Liver (tissue), 9 donors: ENCODE results near the gene RELL1. TPM values are rescaled to one million over a fixed set of nuclear protein-coding genes. Genes with fewer than 3 reads are reported as not detected.

Experiments used
- DNase-seq: peaks from one replicate; pipeline ENCODE4 v3.0.0-alpha.2; 2017; ENCODE audit warnings: low spot score
- H3K27ac ChIP-seq, 2 donors: one replicate each; pipeline ENCODE4 v1.7.0; 2013; ENCODE audit warnings: inconsistent platforms in 2 of 2, low read length in 2 of 2, control low read depth in 1 of 2, low read depth in 1 of 2, mild to moderate bottlenecking in 1 of 2
- H3K27me3 ChIP-seq, 4 donors: one replicate each; pipeline versions ENCODE4 v1.6.1 to v1.7.0; 2013; ENCODE audit warnings: low read length in 3 of 4, inconsistent platforms in 1 of 4, mild to moderate bottlenecking in 1 of 4, moderate library complexity in 1 of 4; ENCODE audit not compliant: control insufficient read depth in 4 of 4, insufficient read depth in 4 of 4
- H3K36me3 ChIP-seq, 4 donors: one replicate each; pipeline versions ENCODE4 v1.6.1 to v1.7.0; 2013; ENCODE audit warnings: low read length in 3 of 4, mild to moderate bottlenecking in 3 of 4, low read depth in 1 of 4, moderate library complexity in 1 of 4; ENCODE audit not compliant: control insufficient read depth in 4 of 4, insufficient read depth in 3 of 4
- H3K4me1 ChIP-seq, 4 donors: one replicate each; pipeline versions ENCODE4 v1.6.1 to v1.7.0; 2013; ENCODE audit warnings: low read length in 3 of 4, mild to moderate bottlenecking in 3 of 4, moderate library complexity in 1 of 4; ENCODE audit not compliant: control insufficient read depth in 4 of 4, insufficient read depth in 4 of 4
- H3K4me3 ChIP-seq, 3 donors: one replicate each; pipeline versions ENCODE4 v1.6.1 to v1.7.0; 2013; ENCODE audit warnings: low read length in 3 of 3, control low read depth in 1 of 3, low read depth in 1 of 3, mild to moderate bottlenecking in 1 of 3
- H3K9ac ChIP-seq, 2 donors: one replicate each; pipeline ENCODE4 v1.7.0; 2013; ENCODE audit warnings: low read length in 2 of 2, mild to moderate bottlenecking in 2 of 2, moderate library complexity in 2 of 2, control low read depth in 1 of 2, low read depth in 1 of 2
- H3K9me3 ChIP-seq, 4 donors: one replicate each; pipeline versions ENCODE4 v1.6.1 to v1.7.0; 2013; ENCODE audit warnings: low read length in 3 of 4; ENCODE audit not compliant: control insufficient read depth in 4 of 4
- ATF3 ChIP-seq: IDR thresholded peaks from 2 replicates; pipeline ENCODE4 v1.6.1; 2016; ENCODE audit warnings: antibody characterized with exemption
- CTCF ChIP-seq: fragments of 150-350 bp; IDR thresholded peaks from 2 replicates; pipeline ENCODE4 v1.5.1; 2017; ENCODE audit warnings: improper control_type of control experiment, low read depth, low read length; ENCODE audit not compliant: missing input control
- EGR1 ChIP-seq, 2 donors: IDR thresholded peaks; 2 replicates each; pipeline ENCODE4 v1.6.1; 2016 to 2018; ENCODE audit warnings: antibody characterized with exemption in 2 of 2, low read depth in 2 of 2
- FOXA1 ChIP-seq: IDR thresholded peaks from 2 replicates; pipeline ENCODE4 v1.6.1; 2016; ENCODE audit warnings: antibody characterized with exemption
- FOXA2 ChIP-seq: IDR thresholded peaks from 2 replicates; pipeline ENCODE4 v1.6.1; 2016; ENCODE audit warnings: antibody characterized with exemption
- GABPA ChIP-seq, 2 donors: IDR thresholded peaks in 1 of 2; conservative IDR thresholded peaks in 1 of 2; 2 replicates each; pipeline ENCODE4 v1.6.1; 2016; ENCODE audit warnings: antibody characterized with exemption in 2 of 2, mild to moderate bottlenecking in 1 of 2, moderate library complexity in 1 of 2
- HNF4A ChIP-seq, 2 donors: conservative IDR thresholded peaks; 2 replicates each; pipeline ENCODE4 v1.6.1; 2016; ENCODE audit warnings: antibody characterized with exemption in 2 of 2, mild to moderate bottlenecking in 2 of 2
- HNF4G ChIP-seq: IDR thresholded peaks from 2 replicates; pipeline ENCODE4 v1.6.1; 2016; ENCODE audit warnings: antibody characterized with exemption
- JUND ChIP-seq, 2 donors: IDR thresholded peaks; 2 replicates each; pipeline ENCODE4 v1.6.1; 2016; ENCODE audit warnings: antibody characterized with exemption in 2 of 2
- MAX ChIP-seq: IDR thresholded peaks from 2 replicates; pipeline ENCODE4 v1.6.1; 2016; ENCODE audit warnings: antibody characterized with exemption
- NR2F2 ChIP-seq: IDR thresholded peaks from 2 replicates; pipeline ENCODE4 v1.6.1; 2016; ENCODE audit warnings: antibody characterized with exemption
- RAD21 ChIP-seq, 2 donors: IDR thresholded peaks; 2 replicates each; pipeline ENCODE4 v1.6.1; 2016; ENCODE audit warnings: antibody characterized with exemption in 2 of 2, mild to moderate bottlenecking in 2 of 2
- REST ChIP-seq: IDR thresholded peaks from 2 replicates; pipeline ENCODE4 v1.6.1; 2016; ENCODE audit warnings: antibody characterized with exemption, mild to moderate bottlenecking
- RXRA ChIP-seq, 2 donors: IDR thresholded peaks; 2 replicates each; pipeline ENCODE4 v1.6.1; 2017 to 2018; ENCODE audit warnings: antibody characterized with exemption in 2 of 2, mild to moderate bottlenecking in 1 of 2
- SP1 ChIP-seq: IDR thresholded peaks from 2 replicates; pipeline ENCODE4 v1.6.1; 2018; ENCODE audit warnings: antibody characterized with exemption, mild to moderate bottlenecking
- TAF1 ChIP-seq: conservative IDR thresholded peaks from 2 replicates; pipeline ENCODE4 v1.6.1; 2016; ENCODE audit warnings: antibody characterized with exemption, mild to moderate bottlenecking
- YY1 ChIP-seq: IDR thresholded peaks from 2 replicates; pipeline ENCODE4 v1.6.1; 2016; ENCODE audit warnings: antibody characterized with exemption, mild to moderate bottlenecking
- ZBTB33 ChIP-seq: IDR thresholded peaks from 2 replicates; pipeline ENCODE4 v1.6.1; 2016; ENCODE audit warnings: antibody characterized with exemption
- polyA plus RNA-seq, 2 donors: library from polyadenylated mRNA; stranded (reverse) in 1 of 2; unstranded in 1 of 2; fragments of 200-250 nt in 1 of 2; fragments of >200 nt in 1 of 2; fragmentation: Nextera tagmentation in 1 of 2; extraction: Ambion mirVana in 1 of 2; gene quantifications; one replicate each; pipeline versions ENCODE4 v1.2.1 to v1.2.3, GENCODE V29; 2013 to 2015
- total RNA-seq, 2 donors: library from RNA; depleted of rRNA; stranded (reverse); fragments of >200 nt; gene quantifications; one replicate each; pipeline ENCODE4 v1.2.3, GENCODE V29; 2014
- donor health status: healthy.
- donor health status: healthy.
- donor health status: healthy.
- donor health status: healthy.
- donor health status: healthy.

RELL1 gene
- total and polyA plus RNA-seq, 4 donors = 1.5 to 16.8 (median 7.3) TPM

- TF ChIP-seq ZBTB33 (no peak), SP1 (no peak), JUND (IDR thresholded peaks at IDR 0.05) (no peak), FOXA2 (no peak), YY1 (no peak), MAX (no peak), EGR1 (IDR thresholded peaks at IDR 0.05; ENCODE audit: low read depth in 2 of 2) (no peak), TAF1 (no peak)
Measured at GRCh38 chr4:37584071-37584470, 102.1 kb downstream of the RELL1 start (continued).

GRCh38 chr4:37573566-37573965 lies 112.6 kb downstream of the RELL1 start:
- H3K4me3 ChIP-seq = no peak overlapping the region
- TF ChIP-seq RAD21 (IDR thresholded peaks at IDR 0.05) = no peak
- TF ChIP-seq YY1 = no peak
- TF ChIP-seq FOXA2 = no peak
- TF ChIP-seq GABPA (IDR thresholded peaks at IDR 0.05 in 1 of 2, conservative IDR thresholded peaks at IDR 0.05 in 1 of 2) = no peak
- TF ChIP-seq REST = no peak
- TF ChIP-seq EGR1 (IDR thresholded peaks at IDR 0.05; ENCODE audit: low read depth in 2 of 2) = no peak
- TF ChIP-seq TAF1 = no peak
- no peak for TF ChIP-seq ATF3
- no peak for TF ChIP-seq ZBTB33
- TF ChIP-seq JUND (IDR thresholded peaks at IDR 0.05) = no peak
- TF ChIP-seq HNF4A (conservative IDR thresholded peaks at IDR 0.05) = no peak
- TF ChIP-seq MAX = no peak
- TF ChIP-seq HNF4G = no peak
- no peak for TF ChIP-seq NR2F2
- TF ChIP-seq CTCF = no peak
- no peak for TF ChIP-seq FOXA1
- TF ChIP-seq RXRA (IDR thresholded peaks at IDR 0.05) = no peak
- no peak for TF ChIP-seq SP1
- H3K9ac ChIP-seq = no peak overlapping the region
- H3K27ac ChIP-seq = no peak overlapping the region
- H3K36me3 ChIP-seq = no peaks in the 10 kb centered on the region
- no peaks in the 10 kb centered on the region for H3K4me1 ChIP-seq
- no peaks in the 10 kb centered on the region for H3K9me3 ChIP-seq
- H3K27me3 ChIP-seq = no peaks in the 10 kb centered on the region
- DNase-seq = no peak
